Fibroblast of lung (primary cell): ENCODE measurements around the gene CNIH4. TPM values are rescaled to one million over a fixed set of nuclear protein-coding genes. Genes with fewer than 3 reads are reported as not detected.
A peak's percentile ranks its signal among the peaks of the same experiment; 100 is the strongest.

Experiments
- DNase-seq, 2 donors: peaks; one replicate each; pipeline versions ENCODE4 v3.0.0 to v3.0.0-alpha.2; 2010; ENCODE audit warnings: low read depth in 2 of 2
- H2AFZ ChIP-seq: 2 replicates; pipeline ENCODE4 v1.5.1; 2012; ENCODE audit warnings: low read length, control low read depth, inconsistent platforms
- H3K27ac ChIP-seq: 2 replicates; pipeline ENCODE4 v1.5.1; 2011; ENCODE audit warnings: low read length, control low read depth; ENCODE audit not compliant: insufficient read depth
- H3K27me3 ChIP-seq: 2 replicates; pipeline ENCODE4 v1.5.1; 2011; ENCODE audit warnings: mild to moderate bottlenecking, low read length; ENCODE audit not compliant: control insufficient read depth, insufficient read depth
- H3K36me3 ChIP-seq: 2 replicates; pipeline ENCODE4 v1.5.1; 2011; ENCODE audit warnings: low read length; ENCODE audit not compliant: control insufficient read depth, insufficient read depth
- H3K4me1 ChIP-seq: 2 replicates; pipeline ENCODE4 v1.5.1; 2011; ENCODE audit warnings: low read length; ENCODE audit not compliant: control insufficient read depth, insufficient read depth; ENCODE audit errors: extremely low read depth
- H3K4me2 ChIP-seq: 2 replicates; pipeline ENCODE4 v1.5.1; 2011; ENCODE audit warnings: low read length, control low read depth; ENCODE audit not compliant: insufficient read depth; ENCODE audit errors: extremely low read depth
- H3K4me3 ChIP-seq, 4 experiments: fragments of 200-600 bp in 1 of 4; sonication (generic) in 1 of 4; replicated peaks in 1 of 4; 2 replicates each; pipeline ENCODE4 v1.5.1; 2011 to 2016; ENCODE audit warnings: low read length in 4 of 4, low read depth in 3 of 4, mild to moderate bottlenecking in 3 of 4, control low read depth in 2 of 4, inconsistent platforms in 1 of 4, mixed read lengths in 1 of 4; ENCODE audit not compliant: insufficient read depth in 1 of 4; ENCODE audit errors: control extremely low read depth in 1 of 4
- H3K79me2 ChIP-seq: 2 replicates; pipeline ENCODE4 v1.5.1; 2012; ENCODE audit warnings: mild to moderate bottlenecking, low read length, inconsistent platforms; ENCODE audit not compliant: control insufficient read depth, insufficient read depth
- H3K9ac ChIP-seq: 2 replicates; pipeline ENCODE4 v1.5.1; 2011; ENCODE audit warnings: mild to moderate bottlenecking, low read length, control low read depth; ENCODE audit not compliant: insufficient read depth
- H3K9me3 ChIP-seq: 2 replicates; pipeline ENCODE4 v1.5.1; 2012; ENCODE audit warnings: low read depth, low read length; ENCODE audit not compliant: control insufficient read depth, insufficient read depth
- H4K20me1 ChIP-seq: 2 replicates; pipeline ENCODE4 v1.5.1; 2011; ENCODE audit warnings: low read length; ENCODE audit not compliant: control insufficient read depth, insufficient read depth; ENCODE audit errors: extremely low read depth
- CTCF ChIP-seq, 2 donors: IDR thresholded peaks in 1 of 2; conservative IDR thresholded peaks in 1 of 2; 1 replicate in 1 of 2; 2 replicates in 1 of 2; pipeline ENCODE4 v1.5.1; 2011 to 2012; ENCODE audit warnings: low read length in 2 of 2, control low read depth in 1 of 2, inconsistent platforms in 1 of 2, low read depth in 1 of 2, mild to moderate bottlenecking in 1 of 2
- EZH2 ChIP-seq: IDR thresholded peaks from 2 replicates; pipeline ENCODE4 v1.5.1; 2012; ENCODE audit warnings: low read length, control low read depth, mild to moderate bottlenecking; ENCODE audit errors: missing control alignments
- polyA plus RNA-seq, 2 donors: library from polyadenylated mRNA; depleted of rRNA in 1 of 2; stranded (reverse) in 1 of 2; unstranded in 1 of 2; fragments of >200 nt; gene quantifications; 2 replicates each; pipeline ENCODE4 v1.2.1, GENCODE V29; 2011 to 2012; ENCODE audit warnings: missing spikeins in 1 of 2
- total RNA-seq: library from RNA; depleted of rRNA; stranded (reverse); fragments of >200 nt; gene quantifications from 2 replicates; pipeline ENCODE4 v1.2.1, GENCODE V29; 2014

Gene CNIH4
- total and polyA plus RNA-seq, 2 donors (not counting 1 experiment from before 2014, with no cell fraction given), result 76.0 to 109 TPM

- no peak for TF ChIP-seq EZH2
- no peak for TF ChIP-seq CTCF (conservative IDR thresholded peaks at IDR 0.05 in 1 of 2, IDR thresholded peaks at IDR 0.05 in 1 of 2; ENCODE audit: low read depth in 1 of 2, low read length in 2 of 2)
- Histone ChIP-seq H3K27me3 (no peaks in the 10 kb centered on the region), H3K27ac (no peak overlapping the region), H3K4me3 (no peak overlapping the region), H3K79me2 (peaks cover 18% of the 10 kb centered on the region), H3K9ac (no peak overlapping the region), H3K4me1 (peaks cover 3% of the 10 kb centered on the region), H2AFZ (no peak overlapping the region), H3K36me3 (no peaks in the 10 kb centered on the region), H4K20me1 (no peaks in the 10 kb centered on the region), H3K4me2 (no peak overlapping the region), H3K9me3 (no peaks in the 10 kb centered on the region)
- no peak for DNase-seq
These were observed 2.4 kb upstream of the CNIH4 start for GRCh38 chr1:224353975-224354925.

- H3K79me2 ChIP-seq, result peaks cover 36% of the 10 kb centered on the region
- H3K9ac ChIP-seq, result peak overlapping the region; percentile 80
- H3K9me3 ChIP-seq, result no peaks in the 10 kb centered on the region
- H3K36me3 ChIP-seq, result no peaks in the 10 kb centered on the region
- peaks cover 3% of the 10 kb centered on the region for H3K4me1 ChIP-seq
- peak; percentile 31 to 81 for DNase-seq
- no peaks in the 10 kb centered on the region for H4K20me1 ChIP-seq
- H3K4me3 ChIP-seq, result peak overlapping the region; percentile 61 to 85 (median 64)
- TF ChIP-seq CTCF (conservative IDR thresholded peaks at IDR 0.05 in 1 of 2, IDR thresholded peaks at IDR 0.05 in 1 of 2; ENCODE audit: low read depth in 1 of 2, low read length in 2 of 2) (peak in 1 of 2 donors; percentile 4), EZH2 (no peak)
- no peaks in the 10 kb centered on the region for H3K27me3 ChIP-seq
- peak overlapping the region; percentile 70 for H3K27ac ChIP-seq
- peak overlapping the region; percentile 83 for H3K4me2 ChIP-seq
- H2AFZ ChIP-seq, result no peak overlapping the region
These were observed 996 bp downstream of the CNIH4 start for GRCh38 chr1:224357626-224358124.

GRCh38 chr1:224358237-224358636 is 1.6 kb downstream of the CNIH4 start:
- Histone ChIP-seq H3K9ac (no peak overlapping the region), H2AFZ (no peak overlapping the region), H3K79me2 (peaks cover 36% of the 10 kb centered on the region), H3K4me2 (peak overlapping the region; percentile 83), H4K20me1 (no peaks in the 10 kb centered on the region), H3K27ac (no peak overlapping the region), H3K4me1 (peaks cover 3% of the 10 kb centered on the region), H3K27me3 (no peaks in the 10 kb centered on the region), H3K4me3 (peak overlapping the region; percentile 61 to 85 (median 64)), H3K9me3 (no peaks in the 10 kb centered on the region), H3K36me3 (no peaks in the 10 kb centered on the region)
- TF ChIP-seq CTCF (conservative IDR thresholded peaks at IDR 0.05 in 1 of 2, IDR thresholded peaks at IDR 0.05 in 1 of 2; ENCODE audit: low read depth in 1 of 2, low read length in 2 of 2) (no peak), EZH2 (no peak)
- no peak for DNase-seq
